SH-SY5Y (cell line): Measurements from ENCODE around the gene TACC3.

Source experiments
- GATA2 ChIP-seq: IDR thresholded peaks from 2 replicates; pipeline ENCODE4 v1.6.1; 2011; ENCODE audit warnings: mild to moderate bottlenecking, low read depth, low read length
- GATA3 ChIP-seq: IDR thresholded peaks from 2 replicates; pipeline ENCODE4 v1.6.1; 2011; ENCODE audit warnings: low read depth, mild to moderate bottlenecking, low read length, moderate library complexity

- no peak for TF ChIP-seq GATA2
- TF ChIP-seq GATA3 = no peak
These were observed 39.3 kb downstream of the TACC3 start for GRCh38 chr4:1760521-1761071.
